Panc1 (cell line): Measurements from ENCODE around the gene RASGEF1C. TPM values are rescaled to one million over a fixed set of nuclear protein-coding genes. Genes with fewer than 3 reads are reported as not detected.

Source experiments
- ATAC-seq: fragments of 200-7000 bp; cut with Tn5 transposase; 2 replicates; pipeline ENCODE4 v1.9.1; 2020; ENCODE audit warnings: mild to moderate bottlenecking, moderate library complexity
- BruUV-seq: library from RNA; stranded (reverse); fragments of 400-500 nt; replicated peaks from 2 replicates; lab custom pipeline; 2021; lab: Mats Ljungman, UMichigan
- CTCF ChIA-PET: fragments of 300-600 bp; sonication (Branson Sonifier 250); formaldehyde crosslinking; loops from one replicate; lab custom pipeline; 2022; ENCODE audit warnings: antibody characterized with exemption; lab: Charles Lee
- POLR2A ChIA-PET: fragments of 300-600 bp; sonication (Branson Sonifier 250); formaldehyde crosslinking; loops from one replicate; lab custom pipeline; 2022; ENCODE audit warnings: antibody characterized with exemption; lab: Charles Lee
- DNase-seq: peaks from one replicate; pipeline ENCODE4 v3.0.0-alpha.2; 2010; ENCODE audit warnings: low read depth, low spot score
- H3K27ac ChIP-seq: 2 replicates; pipeline ENCODE4 v1.5.1; 2011; ENCODE audit warnings: mild to moderate bottlenecking, low read length, inconsistent platforms
- H3K27me3 ChIP-seq: fragments of 200-500 bp; sonication (Bioruptor generic); 2 replicates; pipeline ENCODE4 v1.6.0; 2014; ENCODE audit warnings: low read length, inconsistent platforms; ENCODE audit not compliant: control insufficient read depth, insufficient read depth
- H3K36me3 ChIP-seq: fragments of 200-500 bp; sonication (Bioruptor generic); 2 replicates; pipeline ENCODE4 v1.5.1; 2014; ENCODE audit warnings: inconsistent platforms, mild to moderate bottlenecking, low read length, moderate library complexity; ENCODE audit not compliant: control insufficient read depth, insufficient read depth
- H3K4me1 ChIP-seq: 2 replicates; pipeline ENCODE4 v1.5.1; 2011; ENCODE audit warnings: inconsistent platforms, mild to moderate bottlenecking, low read length, moderate library complexity; ENCODE audit not compliant: control insufficient read depth, insufficient read depth
- H3K4me3 ChIP-seq, 2 experiments: 2 replicates each; pipeline ENCODE4 v1.5.1; 2011 to 2012; ENCODE audit warnings: low read depth in 2 of 2, low read length in 2 of 2, mild to moderate bottlenecking in 2 of 2, inconsistent platforms in 1 of 2, moderate library complexity in 1 of 2
- H3K9me3 ChIP-seq: fragments of 200-500 bp; sonication (Bioruptor generic); 2 replicates; pipeline ENCODE4 v1.5.1; 2014; ENCODE audit warnings: low read depth, mild to moderate bottlenecking, inconsistent platforms, low read length, moderate library complexity; ENCODE audit not compliant: control insufficient read depth, insufficient read depth
- CTCF ChIP-seq: fragments of 450-650 bp; IDR thresholded peaks from 2 replicates; pipeline ENCODE4 v1.5.1; 2017; ENCODE audit warnings: mild to moderate bottlenecking
- POLR2AphosphoS5 ChIP-seq: IDR thresholded peaks from 2 replicates; pipeline ENCODE4 v1.6.1; 2012; ENCODE audit warnings: mild to moderate bottlenecking, low read depth, low read length, moderate library complexity
- REST ChIP-seq, 2 experiments: IDR thresholded peaks; 2 replicates each; pipeline ENCODE4 v1.6.1; 2011 to 2012; ENCODE audit warnings: low read depth in 2 of 2, control low read depth in 1 of 2, low read length in 1 of 2, mild to moderate bottlenecking in 1 of 2, moderate library complexity in 1 of 2; ENCODE audit not compliant: insufficient read depth in 1 of 2
- SIN3A ChIP-seq: IDR thresholded peaks from 2 replicates; pipeline ENCODE4 v1.6.1; 2012; ENCODE audit warnings: low read depth, mild to moderate bottlenecking, low read length, moderate library complexity, borderline replicate concordance; ENCODE audit not compliant: insufficient read depth
- TCF7L2 ChIP-seq: IDR thresholded peaks from 2 replicates; pipeline ENCODE4 v1.6.1; 2011; ENCODE audit warnings: mild to moderate bottlenecking, low read depth, low read length, inconsistent platforms
- in situ Hi-C: cut with HindIII; loops from 2 replicates; pipeline ENCODE4 v1.10.0; 2016; ENCODE audit warnings: low sequenced_read_pairs, low pct_unique_long_range_greater_than_20kb
- intact Hi-C: fragments of 100-400 bp; cut with micrococcal nuclease; formaldehyde crosslinking; loops from one replicate; pipeline ENCODE4 v1.10.0; 2022; ENCODE audit not compliant: unreplicated experiment
- total RNA-seq: library from RNA; stranded (reverse); gene quantifications from one replicate; pipeline ENCODE4 v1.2.1, GENCODE V29; 2021; ENCODE audit not compliant: unreplicated experiment

The RASGEF1C gene
- total RNA-seq, 1 experiment from 2014 or later, result 0.49 TPM

- no peak overlapping the region for H3K4me3 ChIP-seq
- peaks cover 5% of the 10 kb centered on the region; the same call in 1 of the 2 replicates for H3K27me3 ChIP-seq
- in situ Hi-C loops, result no loop called here
- ATAC-seq (0 out of 2 replicates have a peak, but pooled peaks have one; percentile 13), DNase-seq (no peak)
- H3K4me1 ChIP-seq, result no peaks in the 10 kb centered on the region
- no peak overlapping the region for H3K27ac ChIP-seq
- ChIA-PET POLR2A (no interaction called here), CTCF (no interaction called here)
- BruUV-seq, result no TSS peak
- H3K9me3 ChIP-seq, result no peaks in the 10 kb centered on the region
- TF ChIP-seq TCF7L2 (no peak), POLR2AphosphoS5 (no peak), SIN3A (no peak), REST (IDR thresholded peaks at IDR 0.05; ENCODE audit: insufficient read depth in 1 of 2, low read depth in 2 of 2, low read length in 1 of 2) (no peak), CTCF (no peak)
- intact Hi-C loops, result loop anchor here (10.0 kb wide), 1 partner anchor 245 kb away; the partner anchor contains the start of gene MRNIP
- no peaks in the 10 kb centered on the region for H3K36me3 ChIP-seq
These were observed 109.0 kb downstream of the RASGEF1C start for GRCh38 chr5:180099733-180100611.

DNA sequence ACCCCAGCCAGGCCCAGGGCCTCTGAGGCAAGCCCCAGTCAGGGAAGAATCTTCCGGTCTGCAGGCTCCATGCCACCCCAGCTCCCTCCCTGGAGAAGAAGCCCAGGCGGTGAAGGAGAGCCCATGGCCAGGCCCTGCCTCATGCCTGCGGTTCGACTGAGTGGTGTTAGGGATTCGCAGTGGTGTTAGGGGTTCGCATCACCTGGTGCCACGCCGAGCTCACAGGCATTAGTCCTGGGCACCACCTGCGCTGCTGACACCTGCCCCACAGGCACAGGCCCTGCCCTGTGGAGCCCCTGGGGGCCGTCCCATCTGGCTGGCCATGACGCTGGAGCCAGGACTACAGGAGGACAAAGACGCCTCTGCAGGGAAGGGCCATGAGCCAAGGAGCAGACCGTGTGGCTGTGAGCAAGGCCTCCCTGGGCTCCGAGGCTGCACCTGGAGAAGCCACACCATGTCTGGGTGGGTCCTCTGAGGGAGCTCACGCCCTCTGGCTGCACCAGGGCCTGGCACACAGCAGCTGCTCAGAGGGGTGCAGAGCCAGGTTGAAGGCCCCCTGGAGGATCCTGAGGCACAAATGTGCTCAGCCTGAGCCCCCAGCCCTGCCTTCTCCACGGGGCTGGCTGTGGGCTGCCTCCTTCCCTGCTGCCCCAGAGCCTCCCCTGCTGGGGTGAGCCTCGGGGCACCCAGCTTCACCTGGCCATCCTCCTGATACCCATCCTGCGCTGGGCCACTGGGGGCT, 109.8 kb downstream of the RASGEF1C start:
- in situ Hi-C loops (no loop called here), intact Hi-C loops (loop anchor here (10.0 kb wide), 1 partner anchor 244 kb away; the partner anchor contains the start of gene MRNIP)
- ChIA-PET CTCF (no interaction called here), POLR2A (no interaction called here)
- Histone ChIP-seq H3K9me3 (no peaks in the 10 kb centered on the region), H3K27me3 (peaks cover 5% of the 10 kb centered on the region; the same call in 1 of the 2 replicates), H3K36me3 (no peaks in the 10 kb centered on the region), H3K4me3 (no peak overlapping the region), H3K4me1 (no peaks in the 10 kb centered on the region), H3K27ac (no peak overlapping the region)
- no peak for TF ChIP-seq REST (IDR thresholded peaks at IDR 0.05; ENCODE audit: insufficient read depth in 1 of 2, low read depth in 2 of 2, low read length in 1 of 2)
- TF ChIP-seq SIN3A, result no peak
- no peak for TF ChIP-seq TCF7L2
- no peak for TF ChIP-seq CTCF
- no peak for TF ChIP-seq POLR2AphosphoS5
- DNase-seq, result no peak
- peak; percentile 42; the same call in 1 of the 2 replicates for ATAC-seq
- BruUV-seq, result no TSS peak
